GM19455 (cell line): Measurements from ENCODE around the gene GRIP2.

Experiments used
- ATAC-seq: cut with Tn5 transposase; IDR thresholded peaks from one replicate; pipeline ENCODE4 v1.9.1; 2021; ENCODE audit not compliant: unreplicated experiment

The GRIP2 gene

GRCh38 chr3:14508505-14508819 is 31.7 kb downstream of the GRIP2 start:
- no peak for ATAC-seq

DNA sequence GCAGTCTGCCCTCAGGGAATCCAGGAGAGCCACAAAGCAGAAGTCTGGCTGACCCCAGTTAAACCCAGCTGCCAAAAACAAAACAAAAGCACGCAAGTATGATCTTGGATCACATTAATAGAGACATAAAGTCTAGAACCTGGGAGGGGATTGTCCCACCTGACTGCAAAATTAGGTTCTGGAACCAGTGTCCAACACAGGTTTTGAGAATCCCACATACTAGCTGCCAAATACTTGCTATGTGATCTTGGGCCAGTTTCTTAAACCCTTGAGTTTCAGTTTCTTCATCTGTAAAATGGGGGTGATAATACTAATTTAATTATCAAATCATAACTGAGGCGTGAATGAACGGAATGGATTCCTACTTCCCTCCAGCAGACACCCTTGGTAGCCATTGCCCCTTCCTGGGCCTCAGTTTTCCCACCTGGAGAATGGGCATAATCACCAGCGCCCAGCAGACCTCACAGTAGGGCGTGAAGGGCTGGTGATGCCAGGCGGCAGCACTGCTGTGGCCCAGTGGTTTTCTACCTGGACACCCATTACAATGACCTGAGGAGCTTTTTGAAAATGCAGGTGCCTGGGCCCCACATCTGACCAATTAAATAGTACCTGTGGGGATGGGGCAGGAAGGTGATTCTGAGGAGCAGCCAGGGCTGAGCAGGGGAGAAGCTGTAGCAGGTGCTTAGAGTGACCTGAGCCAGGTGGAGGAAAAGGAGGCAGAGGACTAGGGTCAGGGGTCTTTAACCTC is 32.2 kb downstream of the GRIP2 start:
- ATAC-seq = no peak

DNA sequence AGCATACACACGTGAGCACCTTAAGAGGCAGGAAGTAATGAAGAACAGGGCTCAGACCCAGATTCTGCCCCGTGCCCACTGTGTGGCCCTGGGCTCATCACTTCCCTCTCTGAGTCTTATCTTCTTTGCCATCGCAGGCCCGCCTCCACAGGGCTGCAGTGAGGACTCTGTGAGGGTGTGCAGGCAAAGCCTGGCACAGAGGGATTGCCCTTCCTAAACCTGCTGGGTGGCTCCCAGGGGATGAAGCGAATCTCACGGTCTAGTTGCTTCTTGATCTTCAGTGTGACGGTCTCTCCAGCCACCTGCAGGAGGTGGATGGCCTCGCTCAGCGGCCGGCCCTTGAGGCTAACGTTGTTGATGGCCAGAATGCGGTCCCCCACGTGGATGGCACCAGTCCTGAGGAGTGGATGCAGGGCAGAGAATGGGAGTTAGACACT is 32.8 kb downstream of the GRIP2 start:
- no peak for ATAC-seq

DNA sequence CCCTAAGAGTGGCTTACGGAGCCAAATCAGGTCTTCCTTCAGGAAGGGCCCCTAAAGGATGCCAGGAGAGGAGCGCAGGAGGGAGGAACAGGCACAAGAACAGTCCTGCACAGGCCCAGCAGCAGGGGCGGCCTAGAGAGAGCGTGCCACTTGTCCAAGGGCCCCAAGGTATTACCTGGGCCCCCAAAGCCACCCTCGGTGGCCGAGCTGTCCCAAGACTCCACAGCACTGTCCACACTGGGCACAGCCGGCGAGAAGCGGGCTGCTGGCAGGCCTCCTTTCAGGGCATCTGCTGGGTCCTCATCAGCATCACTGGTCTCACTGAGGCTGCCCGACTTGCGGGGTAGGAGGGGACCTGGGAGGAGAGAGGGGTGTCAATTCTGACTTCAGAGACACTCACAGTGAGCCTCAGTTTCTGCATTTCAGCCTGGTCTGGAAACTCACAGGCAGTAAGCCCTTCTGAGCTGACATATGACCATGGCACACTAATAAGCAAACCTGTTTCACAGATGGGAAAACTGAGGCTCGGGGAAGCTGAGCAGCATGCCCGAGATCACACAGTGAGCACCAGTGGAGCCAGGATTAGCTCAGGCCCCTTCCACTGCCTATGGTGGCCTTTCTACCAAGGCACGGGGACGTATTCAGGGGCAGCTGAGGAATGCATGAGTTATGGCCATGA is 33.4 kb downstream of the GRIP2 start:
- no peak for ATAC-seq

DNA sequence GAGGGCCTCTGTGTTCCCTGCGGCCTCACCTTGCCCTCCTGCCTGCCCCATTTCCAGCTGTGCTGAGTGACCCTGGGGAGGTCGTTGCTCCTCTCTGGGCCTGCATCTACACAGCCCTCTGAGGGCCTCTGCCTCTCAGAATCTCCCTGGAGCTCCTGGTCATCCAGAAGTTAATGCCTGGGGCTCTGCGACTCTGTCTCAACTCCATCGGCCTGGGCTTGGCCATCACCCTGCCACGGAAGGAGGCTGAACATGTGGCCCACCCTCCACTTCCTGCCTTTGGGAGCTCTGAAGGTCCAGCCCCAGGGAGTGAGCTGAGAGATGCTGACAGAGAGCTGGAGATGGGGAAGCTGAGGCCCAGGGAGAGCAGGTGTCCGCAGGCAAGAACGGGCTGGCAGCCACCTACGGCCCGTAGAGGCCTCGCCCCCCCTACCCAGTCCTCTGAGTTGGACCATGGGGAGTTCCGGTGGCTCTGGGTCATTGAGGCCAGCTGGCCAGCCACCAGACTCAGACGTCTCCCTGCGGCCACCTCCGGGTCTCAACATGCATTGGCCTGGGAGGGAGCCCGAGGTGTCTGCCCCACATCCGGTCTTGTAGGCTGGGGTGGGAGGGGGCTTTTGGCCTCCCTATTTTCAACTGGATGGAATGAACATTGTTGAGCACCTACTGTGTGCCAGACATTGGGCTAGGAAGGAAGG is 34.2 kb downstream of the GRIP2 start:
- ATAC-seq = no peak

DNA sequence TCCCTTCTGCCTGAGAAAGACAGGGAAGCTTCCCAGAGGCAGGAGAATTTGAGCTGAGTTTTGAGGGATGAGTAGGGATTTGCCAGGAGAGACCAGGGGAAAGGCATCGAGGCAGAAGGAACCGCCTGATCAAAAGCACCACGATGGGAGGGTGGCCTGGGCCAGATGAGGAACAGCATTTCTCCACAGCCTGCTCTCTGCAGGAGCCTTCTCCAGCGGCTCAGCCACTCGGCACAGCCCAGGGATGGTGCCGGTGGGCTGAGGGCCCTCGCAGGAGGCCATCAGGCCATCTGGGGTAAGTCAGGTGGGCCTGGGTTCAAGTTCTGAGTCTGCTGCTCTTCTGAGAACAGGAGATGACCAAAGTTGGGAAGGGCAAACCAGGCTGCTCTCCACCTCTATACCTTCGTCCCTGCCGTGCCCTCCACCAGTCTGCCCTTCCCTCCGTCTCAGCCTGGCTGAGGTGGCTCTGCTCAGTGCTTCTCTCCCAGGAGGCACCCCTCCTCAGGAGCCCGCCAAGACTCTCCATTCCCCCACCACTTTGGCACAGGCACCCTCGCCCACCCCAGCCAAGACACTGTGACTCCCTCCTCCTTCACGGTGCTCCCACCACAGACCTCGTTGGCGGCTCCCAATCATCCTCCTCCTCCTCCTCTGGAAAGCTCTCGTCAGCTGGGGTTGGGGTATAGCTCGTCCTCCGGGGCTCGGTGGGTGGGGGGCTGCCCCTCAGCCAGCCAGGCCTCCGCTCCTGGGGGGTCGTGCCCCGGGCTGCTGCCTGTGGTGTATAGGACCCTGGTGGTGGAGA is 34.9 kb downstream of the GRIP2 start:
- ATAC-seq = no peak

DNA sequence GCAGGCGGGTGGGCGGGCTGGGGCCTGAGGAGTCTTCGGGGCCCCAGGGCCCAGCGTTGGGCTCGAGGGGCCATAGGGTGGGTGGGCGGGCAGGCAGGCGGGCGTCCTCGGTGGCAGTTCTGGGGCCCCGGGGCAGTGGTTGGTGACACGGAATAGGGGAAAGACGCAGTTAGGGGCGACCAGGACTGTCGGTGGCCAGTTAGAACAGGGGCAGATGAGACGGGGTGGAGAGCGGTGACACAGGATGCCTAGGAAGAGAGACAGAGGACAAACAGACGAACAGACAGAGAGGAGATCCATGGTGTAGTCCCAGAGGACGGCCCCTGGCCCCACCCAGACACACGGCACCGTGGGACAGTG is 36.5 kb downstream of the GRIP2 start:
- ATAC-seq = no peak

DNA sequence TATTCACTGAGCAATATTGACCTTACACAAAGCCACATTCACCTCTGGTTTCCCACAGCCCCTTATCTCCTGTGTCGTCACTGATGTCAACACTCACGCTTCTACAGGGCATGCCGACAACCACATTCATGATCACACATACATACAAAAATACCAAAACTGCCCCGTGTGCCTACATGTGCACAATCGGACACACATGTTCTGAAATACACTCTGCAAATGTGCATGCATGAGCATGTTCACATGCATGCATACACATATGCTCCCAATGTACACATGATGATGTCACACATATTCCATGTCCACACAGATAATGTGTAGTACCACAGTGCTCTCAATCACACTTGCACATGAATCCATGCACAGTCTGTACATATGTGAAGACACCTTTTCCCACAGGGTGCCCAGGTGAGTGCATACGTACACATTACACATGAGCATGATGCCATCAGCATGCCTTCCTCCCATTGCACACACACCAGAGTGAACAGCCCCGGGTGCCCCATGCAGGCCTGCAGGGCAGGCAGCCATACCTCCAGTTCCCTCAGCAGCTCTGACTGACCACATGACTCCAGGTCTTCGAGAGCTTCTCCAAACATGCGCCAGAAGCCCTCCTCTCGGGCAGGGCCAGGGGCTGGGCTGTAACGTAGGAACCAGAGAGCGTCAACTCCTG is 37.0 kb downstream of the GRIP2 start:
- no peak for ATAC-seq

DNA sequence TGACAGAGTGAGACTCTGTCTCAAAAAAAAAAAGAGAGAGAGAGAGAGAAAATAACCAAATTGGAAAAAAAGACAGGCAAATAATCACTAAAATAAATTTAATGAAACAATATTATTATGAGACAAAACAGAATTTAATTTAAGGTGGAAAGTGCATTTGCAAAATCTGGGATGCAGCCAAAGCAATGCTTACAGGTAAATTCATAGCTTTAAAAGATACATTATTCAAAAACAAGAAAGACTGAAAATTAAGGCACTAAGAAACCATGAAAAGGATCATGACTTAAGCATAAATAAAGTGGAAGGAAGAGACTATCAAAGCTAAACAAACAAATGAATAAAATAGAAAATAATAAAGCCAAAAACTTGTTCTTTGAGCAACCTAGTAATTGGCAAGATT is 37.7 kb downstream of the GRIP2 start:
- no peak for ATAC-seq

- no peak for ATAC-seq
Measured at GRCh38 chr3:14497321-14497720, 42.8 kb downstream of the GRIP2 start.

- ATAC-seq = no peak
Measured at GRCh38 chr3:14496351-14496750, 43.8 kb downstream of the GRIP2 start.

- ATAC-seq = no peak
Measured at GRCh38 chr3:14494973-14495300, 45.2 kb downstream of the GRIP2 start.

DNA sequence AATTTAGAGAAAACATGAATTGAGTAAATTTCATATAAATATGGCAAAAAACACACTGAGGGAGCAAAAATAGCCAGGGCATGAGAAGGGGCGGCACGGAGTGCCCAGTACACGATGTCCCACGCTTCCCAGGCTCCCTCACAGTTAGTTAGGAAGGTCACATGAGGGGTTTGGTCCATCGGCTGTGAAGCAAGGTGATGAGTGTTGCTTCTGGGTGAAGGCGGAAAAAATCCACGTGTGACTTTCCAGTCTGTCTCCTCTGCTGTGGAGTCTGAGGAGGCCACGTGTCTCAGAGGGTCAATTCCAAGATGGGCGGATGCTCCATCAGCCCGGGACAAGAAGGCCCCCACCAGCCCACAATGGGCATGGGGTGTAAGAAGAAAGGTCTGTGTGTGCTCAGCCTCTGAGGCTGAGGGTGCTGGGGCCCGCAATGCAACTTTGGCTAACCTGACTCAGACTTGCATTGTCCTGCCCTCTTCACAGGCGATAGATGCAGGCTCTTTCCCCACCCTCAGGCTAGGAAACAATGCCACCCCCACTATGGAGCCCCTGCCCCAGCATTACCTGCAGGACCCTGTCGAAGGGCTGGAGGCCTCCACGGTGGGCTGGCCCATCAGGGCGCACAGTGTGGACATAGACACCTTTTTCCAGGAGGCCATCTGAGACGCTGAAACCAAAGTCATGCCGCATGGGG is 45.7 kb downstream of the GRIP2 start:
- no peak for ATAC-seq

DNA sequence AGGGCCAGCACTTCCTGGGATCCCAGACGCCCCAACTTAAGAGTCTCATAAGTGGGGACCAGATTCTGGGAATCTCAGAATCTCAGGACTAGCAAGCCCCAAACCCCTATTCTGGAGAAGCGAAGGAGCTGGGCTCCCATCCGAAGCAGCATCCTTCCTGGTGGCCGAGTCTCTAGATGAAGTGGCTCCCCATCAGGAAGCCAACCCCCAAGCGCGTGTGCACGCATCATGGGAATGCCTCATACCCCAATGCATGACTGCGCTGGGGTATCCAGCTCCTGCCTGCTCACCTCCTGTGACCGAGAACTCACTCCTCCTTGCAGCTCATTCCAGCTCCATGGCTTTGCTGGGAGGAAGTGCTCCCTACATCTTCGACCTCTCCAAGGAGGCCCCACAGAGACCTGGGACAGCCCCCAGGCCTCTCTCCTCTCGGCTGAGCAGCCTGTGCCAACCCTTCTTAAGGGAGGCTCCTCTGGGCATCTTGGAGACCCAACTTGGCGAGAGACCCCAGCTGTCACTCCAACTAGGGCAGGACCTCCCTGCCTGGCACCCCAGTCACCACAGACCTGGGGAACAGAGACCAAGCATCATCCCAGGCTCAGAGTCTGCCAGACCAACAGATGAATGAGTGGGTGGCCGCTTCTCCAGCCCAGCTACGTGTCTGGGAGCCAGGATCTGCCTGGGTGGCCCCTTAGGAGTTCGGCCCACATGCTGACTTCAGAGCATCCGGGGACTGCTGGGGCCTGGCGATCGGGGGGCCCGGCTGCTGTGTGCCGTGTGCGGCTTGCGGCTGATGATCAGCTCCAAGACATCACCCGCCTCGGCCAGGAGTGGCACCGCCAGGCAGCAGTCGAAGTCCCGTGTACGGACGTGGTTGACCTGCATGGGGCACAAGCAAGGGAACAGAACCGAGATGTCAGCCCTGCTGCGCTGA is 46.9 kb downstream of the GRIP2 start:
- no peak for ATAC-seq

DNA sequence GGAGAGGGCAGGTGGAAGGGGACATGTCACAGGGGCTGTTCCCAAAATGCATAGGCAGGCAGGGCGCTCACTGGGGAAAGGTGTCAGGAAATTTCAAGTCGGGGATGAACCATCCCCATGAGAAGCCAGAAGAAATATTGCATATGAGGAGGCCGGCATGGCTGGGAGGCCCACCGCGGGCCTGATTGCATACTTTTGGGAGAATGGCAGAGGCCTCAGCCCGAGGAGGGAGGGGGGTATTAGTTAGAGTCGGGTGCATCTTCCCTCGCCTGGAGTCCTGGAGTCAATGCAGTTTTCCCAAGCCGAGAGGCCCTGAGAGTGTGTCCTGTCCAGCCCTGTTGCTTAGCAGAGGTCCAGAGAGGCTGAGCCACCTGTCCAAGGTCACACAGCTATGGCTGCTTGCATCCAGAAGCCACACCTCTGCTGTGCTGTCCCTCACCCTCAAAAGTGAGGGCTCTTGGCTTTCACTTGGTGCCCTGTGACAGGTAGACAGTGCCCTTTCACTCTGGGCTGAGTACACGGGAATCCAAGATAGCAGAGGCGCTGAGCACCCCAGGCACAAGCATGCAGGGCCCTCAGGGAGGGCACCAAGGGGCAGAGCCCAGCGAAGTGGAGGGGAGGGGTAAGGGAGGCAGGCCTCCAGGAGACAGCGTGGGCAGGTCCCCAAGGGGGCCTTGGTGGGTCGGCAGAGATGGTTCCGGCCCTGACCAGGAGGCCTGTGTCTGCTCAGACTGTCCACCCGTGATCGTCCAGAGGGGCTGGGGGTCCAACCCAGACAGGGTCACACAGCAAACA is 48.5 kb downstream of the GRIP2 start:
- no peak for ATAC-seq

DNA sequence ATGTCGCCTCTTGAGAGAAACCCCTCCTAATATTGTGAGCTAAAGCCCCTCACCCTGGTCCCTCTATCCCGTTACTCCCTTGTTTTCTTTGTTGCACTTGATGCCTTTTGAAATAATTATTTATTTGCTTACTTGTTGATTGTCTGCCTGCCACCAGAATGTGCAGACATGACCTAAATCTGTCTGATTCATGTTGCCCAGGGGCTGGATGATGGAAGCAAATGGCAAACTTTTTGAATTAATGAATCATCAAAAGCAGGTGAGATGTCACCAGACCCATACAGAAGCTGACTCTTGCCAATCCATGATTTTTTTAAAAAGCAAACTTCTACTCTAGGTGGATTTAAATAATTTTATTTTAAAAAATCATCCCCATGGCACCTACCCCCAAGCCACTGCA is 49.3 kb downstream of the GRIP2 start:
- ATAC-seq = no peak

DNA sequence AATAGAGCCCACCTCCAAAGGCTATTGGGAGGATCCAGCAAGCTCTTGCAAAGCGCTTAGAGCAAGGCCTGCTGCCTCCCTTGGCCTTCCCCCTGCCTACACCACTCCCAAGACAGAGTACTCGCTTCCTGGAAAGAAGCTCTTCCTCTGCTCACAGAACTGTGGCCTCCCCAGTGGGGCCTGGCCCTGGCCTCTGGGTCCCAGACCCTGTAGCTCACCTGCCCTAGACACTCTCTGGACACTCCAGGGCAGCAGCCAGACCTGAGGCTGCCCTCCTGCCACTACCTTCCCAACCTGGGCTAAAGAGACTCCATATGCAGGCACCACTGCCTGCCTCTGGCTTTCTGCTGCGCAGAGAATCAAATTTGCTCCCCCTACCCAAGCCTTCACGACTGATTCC is 49.9 kb downstream of the GRIP2 start:
- ATAC-seq = no peak

GRCh38 chr3:14489641-14490040 is 50.5 kb downstream of the GRIP2 start:
- no peak for ATAC-seq
